B cell (primary cell): ENCODE results near the gene TGDS.

Source experiments
- CTCF ChIP-seq: fragments of 200-600 bp; IDR thresholded peaks from one replicate; pipeline ENCODE4 v1.8.0; 2022; ENCODE audit warnings: antibody characterized with exemption, mild to moderate bottlenecking
- EZH2 ChIP-seq: IDR thresholded peaks from 2 replicates; pipeline ENCODE4 v1.6.1; 2012; ENCODE audit warnings: borderline replicate concordance, low read depth, mild to moderate bottlenecking, moderate library complexity, low read length; ENCODE audit not compliant: insufficient read depth, poor library complexity, severe bottlenecking

GRCh38 chr13:94601446-94602431 lies 5.8 kb upstream of the TGDS start, which contains the start of gene GPR180:
- no peak for TF ChIP-seq CTCF
- no peak for TF ChIP-seq EZH2
